DMS53 (cell line): ENCODE results near the gene DARS1.
"Not testable (repeated sequence)": the region's sequence is repeated elsewhere in the genome, so short reads cannot be mapped to it uniquely, and the experiment has no call there.

ENCODE experiments used
- DNase-seq: peaks from one replicate; lab custom pipeline; 2025; lab: John Stamatoyannopoulos, UW

The DARS1 gene

GRCh38 chr2:135882415-135882814 lies 103.0 kb downstream of the DARS1 start:
- DNase-seq: no peak

DNA sequence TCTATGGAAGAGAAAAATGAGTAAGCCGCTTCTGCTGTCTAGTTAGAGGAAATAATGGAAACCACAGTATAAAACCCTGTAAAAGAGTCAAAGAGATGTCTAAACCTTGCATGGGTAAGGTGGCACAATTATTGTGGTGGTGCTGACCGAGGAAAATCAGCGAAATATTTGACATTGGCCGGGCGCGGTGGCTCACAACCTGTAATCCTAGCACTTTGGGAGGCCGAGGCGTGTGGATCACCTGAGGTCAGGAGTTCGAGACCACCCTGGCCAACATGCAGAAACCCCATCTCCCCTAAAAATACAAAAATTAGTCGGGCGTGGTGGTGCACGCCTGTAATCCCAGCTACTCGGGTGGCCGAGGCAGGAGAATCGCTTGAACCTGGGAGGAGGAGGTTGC lies 108.7 kb downstream of the DARS1 start:
- not testable (repeated sequence) for DNase-seq

GRCh38 chr2:135876066-135876711 lies 109.2 kb downstream of the DARS1 start, which contains the start of gene MCM6:
Gene MCM6, minus strand, starts transcription at chr2:135876443. Its CDS starts 78 bp downstream, at chr2:135876365.
- DNase-seq: peak; percentile 93

GRCh38 chr2:135875491-135876065 lies 109.8 kb downstream of the DARS1 start:
- peak; percentile 56 for DNase-seq

GRCh38 chr2:135874777-135875365 lies 110.6 kb downstream of the DARS1 start:
- DNase-seq: no peak

- no peak for DNase-seq
Observed at GRCh38 chr2:135870571-135870970, 114.9 kb downstream of the DARS1 start.

GRCh38 chr2:135863233-135863632 lies 122.2 kb downstream of the DARS1 start:
- DNase-seq: no peak

DNA sequence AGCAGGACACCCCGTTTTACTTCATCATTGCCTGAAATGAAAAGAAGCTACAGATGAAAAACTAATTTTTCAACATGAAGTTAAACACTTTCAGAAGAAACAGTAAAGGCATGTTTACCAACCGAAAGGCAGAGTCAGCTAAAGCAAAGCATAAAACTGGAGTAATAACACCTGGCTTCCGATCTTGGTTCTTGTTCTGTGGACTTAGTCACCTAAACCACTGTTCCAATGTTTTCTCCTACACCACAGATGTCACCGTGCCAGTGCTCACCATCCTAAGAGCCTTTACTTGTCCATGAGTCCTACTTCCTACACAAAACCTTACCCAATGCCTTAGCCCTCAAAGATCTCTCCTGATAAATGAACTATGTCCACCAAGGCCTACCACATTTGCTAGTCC lies 122.7 kb downstream of the DARS1 start:
- DNase-seq: no peak
